NCI-H524 (cell line): ENCODE data around the gene IGLON5.

Source experiments
- DNase-seq, 2 experiments: peaks; one replicate each; lab custom pipeline; 2025; lab: John Stamatoyannopoulos, UW

The IGLON5 gene

DNA sequence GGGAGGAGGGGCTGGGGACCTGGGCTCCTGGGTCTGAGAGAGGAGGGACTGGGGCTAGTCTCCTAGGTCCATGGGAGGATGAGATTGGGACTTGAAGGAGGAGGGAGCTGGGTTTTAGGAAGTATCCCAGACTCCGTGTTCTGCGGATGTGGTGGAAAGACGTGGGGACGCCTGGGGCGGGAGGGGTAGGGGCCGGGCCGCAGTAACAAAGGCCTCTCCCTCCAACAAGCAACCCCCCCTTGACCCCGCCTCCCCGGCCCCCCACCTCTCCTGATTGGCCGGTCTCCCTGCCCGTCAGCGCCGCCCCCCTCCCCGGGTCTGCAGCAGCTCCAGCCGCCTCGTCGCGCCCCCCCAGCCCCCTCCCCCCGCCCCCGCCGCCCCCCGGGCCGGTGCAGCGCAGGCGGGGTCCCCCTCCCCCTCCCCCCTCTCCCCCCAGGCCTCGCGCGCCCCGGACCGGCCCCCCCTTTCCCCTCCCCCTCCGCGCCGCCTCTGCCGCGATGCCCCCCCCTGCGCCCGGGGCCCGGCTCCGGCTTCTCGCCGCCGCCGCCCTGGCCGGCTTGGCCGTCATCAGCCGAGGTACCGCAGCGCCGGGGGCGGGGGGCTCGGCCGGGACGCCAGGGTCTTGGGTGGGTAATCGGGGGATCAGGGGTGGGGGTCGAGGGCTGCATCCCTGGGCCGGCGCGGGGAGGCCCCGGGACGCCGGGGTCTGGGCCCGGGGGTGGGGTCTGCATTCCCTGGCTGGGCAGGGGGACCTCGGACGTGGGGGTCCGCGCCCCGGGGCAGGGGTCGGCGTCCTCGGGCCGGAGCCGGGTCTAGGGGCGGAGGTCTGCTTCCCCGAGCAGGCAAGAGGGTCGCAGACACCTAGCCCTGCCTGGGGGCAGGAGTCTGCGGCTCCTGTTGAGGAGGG lies at the start of gene IGLON5:
Gene IGLON5, plus strand, starts transcription at position 294 of the 907 bp plus-strand sequence. Its CDS starts 204 bp downstream, at position 498.
- DNase-seq: no peak

GRCh38 chr19:51263808-51264207 lies 47.6 kb upstream of the IGLON5 start:
- no peak for DNase-seq

- DNase-seq: no peak
Measured at GRCh38 chr19:51271067-51271466, 40.4 kb upstream of the IGLON5 start.

DNA sequence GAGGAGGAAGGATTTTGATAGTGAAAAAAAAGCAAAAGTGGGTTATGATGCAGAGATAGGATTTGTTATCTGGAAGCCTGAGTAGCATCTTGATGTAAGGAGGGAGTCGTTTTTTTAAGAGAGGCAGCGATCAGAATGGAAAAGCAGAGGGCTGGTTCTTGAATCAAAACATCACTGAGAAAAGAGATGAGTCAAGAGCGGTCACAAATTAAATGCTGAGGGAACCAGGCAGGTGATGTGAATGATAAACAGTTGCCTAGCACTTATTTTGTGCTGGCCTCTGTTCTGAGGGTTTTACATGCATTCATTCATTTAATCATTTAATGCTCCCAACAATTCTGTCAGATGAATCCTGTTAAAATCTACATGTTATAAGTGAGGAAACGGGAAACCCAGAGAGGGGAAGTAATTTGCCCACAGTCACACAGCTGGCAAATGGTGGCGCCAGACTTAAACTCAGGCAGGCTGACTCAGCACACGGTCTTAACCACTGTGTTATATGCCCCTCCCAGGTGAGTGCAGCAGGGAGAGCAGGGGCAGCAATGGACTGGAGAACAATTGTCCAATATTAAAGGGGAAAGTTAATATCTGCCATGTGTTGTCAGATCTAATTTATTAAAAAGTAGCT lies 39.1 kb upstream of the IGLON5 start:
- no peak for DNase-seq

- no peak for DNase-seq
Measured at GRCh38 chr19:51274049-51274770, 37.2 kb upstream of the IGLON5 start.

GRCh38 chr19:51277112-51277511 lies 34.3 kb upstream of the IGLON5 start:
- DNase-seq: no peak

- no peak for DNase-seq
Measured at GRCh38 chr19:51282335-51282734, 29.1 kb upstream of the IGLON5 start.

- DNase-seq: no peak
Measured at GRCh38 chr19:51285682-51286081, 25.8 kb upstream of the IGLON5 start.

GRCh38 chr19:51289635-51290034 lies 21.8 kb upstream of the IGLON5 start:
- no peak for DNase-seq

GRCh38 chr19:51292971-51293370 lies 18.5 kb upstream of the IGLON5 start:
- DNase-seq: no peak

GRCh38 chr19:51293571-51294210 lies 17.8 kb upstream of the IGLON5 start:
- DNase-seq: no peak

DNA sequence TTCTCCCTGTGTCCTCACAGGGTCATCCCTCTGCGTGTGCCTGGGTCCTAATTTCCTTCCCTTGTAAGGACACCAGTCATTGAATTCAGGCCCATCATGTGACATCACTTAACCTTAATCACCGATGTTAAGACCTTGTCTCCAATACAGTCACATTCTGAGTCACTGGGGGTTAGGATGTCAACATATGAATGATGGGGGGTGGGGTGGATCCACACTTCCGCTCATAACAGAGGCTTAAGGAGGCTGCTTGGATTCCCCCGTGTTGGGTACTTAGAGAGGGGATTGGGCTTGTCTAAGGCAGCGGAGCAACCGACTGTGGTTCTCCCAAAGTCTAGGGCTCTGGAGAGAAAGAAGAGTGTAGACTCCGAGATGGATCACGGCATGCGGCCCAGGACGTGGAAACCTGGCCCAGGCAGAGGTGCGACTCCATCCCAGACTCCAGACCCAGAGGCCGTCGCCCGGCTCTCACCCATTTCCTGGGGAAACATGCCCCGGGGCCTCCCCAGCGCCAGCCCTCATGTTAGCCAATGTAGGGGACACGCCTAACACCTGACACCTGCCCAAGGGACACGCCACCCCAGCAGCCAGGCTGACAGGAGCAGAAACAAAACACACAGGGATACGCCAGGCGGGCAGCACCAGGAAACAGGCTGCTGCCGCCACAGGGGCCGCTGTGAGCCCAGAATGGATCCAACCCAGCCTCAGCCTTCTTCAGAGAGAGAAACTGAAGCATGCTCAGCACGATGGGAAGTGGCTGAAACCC lies 17.1 kb upstream of the IGLON5 start:
- no peak for DNase-seq

- no peak for DNase-seq
Measured at GRCh38 chr19:51294977-51295375, 16.5 kb upstream of the IGLON5 start.

- no peak for DNase-seq
Measured at GRCh38 chr19:51295382-51296126, 15.9 kb upstream of the IGLON5 start.

DNA sequence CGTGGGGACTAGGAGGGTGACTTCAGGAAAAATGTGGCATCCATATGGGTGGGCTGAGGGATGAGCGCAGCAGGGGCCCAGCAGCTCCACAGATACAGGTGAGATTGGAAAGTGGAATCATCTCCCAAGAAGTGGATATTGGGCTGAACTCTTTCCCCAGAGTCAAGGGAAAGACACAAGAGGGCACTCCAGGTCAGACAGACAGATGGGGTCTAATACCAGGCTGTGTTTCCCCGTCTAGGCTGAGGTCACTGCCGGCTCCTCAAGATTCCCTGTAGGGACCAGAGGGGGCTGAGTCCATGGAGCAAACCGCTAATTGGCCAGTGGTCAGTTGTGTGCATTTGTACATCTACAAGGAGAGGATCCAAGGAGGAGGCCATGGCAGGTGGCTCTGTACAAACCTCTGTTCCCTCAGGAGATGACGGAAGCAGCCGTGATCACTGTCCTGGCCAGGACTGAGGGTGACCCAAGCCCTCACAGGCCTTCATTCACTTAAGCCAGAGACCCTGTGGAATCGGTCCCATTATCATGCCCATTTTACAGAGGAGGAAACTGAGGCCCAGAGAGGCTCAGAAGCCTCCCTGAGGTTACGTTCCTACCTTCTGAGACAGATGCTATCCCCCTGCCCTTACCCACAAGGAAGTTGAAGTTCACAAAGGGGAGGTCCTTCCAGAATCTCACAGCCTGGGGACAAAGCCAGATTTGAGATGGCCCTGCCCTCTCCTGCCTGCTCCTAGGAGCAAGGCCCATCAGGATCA lies 14.9 kb upstream of the IGLON5 start:
- DNase-seq: no peak

DNA sequence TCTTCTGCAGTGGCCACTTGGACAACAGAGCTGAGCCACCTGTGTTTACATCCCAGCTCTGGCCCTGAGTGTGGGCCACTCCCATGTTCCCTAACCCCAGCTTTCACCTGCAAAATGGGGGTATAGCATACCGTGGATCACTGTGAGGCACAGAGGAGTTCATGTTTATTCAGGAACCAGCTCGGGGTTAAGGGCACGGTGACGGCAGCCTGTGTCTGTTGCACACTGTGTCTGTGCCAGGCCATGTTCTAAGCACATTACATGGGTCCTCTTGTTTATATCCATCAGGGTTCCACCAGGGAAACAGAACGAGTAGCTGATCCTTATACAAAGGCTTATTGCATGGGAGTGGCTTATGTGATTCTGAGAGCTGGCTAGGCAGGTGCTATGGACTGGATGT lies 14.0 kb upstream of the IGLON5 start:
- no peak for DNase-seq

GRCh38 chr19:51301266-51301665 lies 10.2 kb upstream of the IGLON5 start:
- no peak for DNase-seq

DNA sequence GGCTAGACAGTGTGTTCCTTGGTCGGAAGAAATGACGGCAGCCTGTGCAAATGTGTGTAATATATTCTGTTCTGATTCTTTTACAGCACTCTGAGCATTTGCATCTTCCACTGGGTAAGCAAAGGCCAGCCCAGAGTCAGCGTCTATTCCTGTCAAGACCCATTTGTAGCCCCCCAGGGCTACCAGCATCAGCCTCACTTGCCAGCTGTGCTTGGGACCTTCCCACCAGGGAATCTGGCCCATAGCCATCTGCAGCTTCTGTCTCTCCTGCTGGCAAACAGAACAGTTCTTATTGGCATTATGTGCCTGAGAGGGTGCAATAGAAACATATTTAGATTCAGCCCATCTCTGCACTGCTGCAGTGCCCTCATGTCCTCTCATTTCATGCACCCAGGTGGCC lies 6.0 kb upstream of the IGLON5 start:
- no peak for DNase-seq

DNA sequence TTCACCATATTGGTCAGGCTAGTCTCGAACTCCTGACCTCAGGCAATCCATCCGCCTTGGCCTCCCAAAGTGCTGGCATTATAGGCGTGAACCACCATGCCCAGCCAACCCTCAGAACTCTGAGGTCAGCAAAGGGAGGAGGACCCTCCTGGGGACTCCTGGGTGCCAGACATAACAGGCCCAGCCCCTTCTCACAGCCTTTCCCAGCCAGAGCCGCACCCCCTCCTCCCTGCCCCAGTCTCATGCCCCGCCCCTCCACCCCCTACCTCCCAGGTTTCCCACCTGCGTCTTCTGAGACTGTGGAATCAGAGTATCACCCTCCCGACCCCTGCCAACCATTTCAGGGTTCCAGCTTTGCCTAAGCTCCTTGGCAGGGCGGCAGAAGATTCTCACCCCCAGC lies 5.2 kb downstream of the IGLON5 start:
- no peak for DNase-seq

GRCh38 chr19:51317376-51317775 lies 5.9 kb downstream of the IGLON5 start:
- no peak for DNase-seq
